Activated T-cell treated with anti-CD3 and anti-CD28 coated beads for 4 hours (primary cell): ENCODE measurements around the gene RFX4.

Experiments used
- DNase-seq: peaks from one replicate; pipeline ENCODE4 v3.0.0-alpha.2; 2020

The RFX4 gene

GRCh38 chr12:106736051-106736957, 153.5 kb downstream of the RFX4 start:
- no peak for DNase-seq

GRCh38 chr12:106739318-106739717, 156.5 kb downstream of the RFX4 start:
- DNase-seq = no peak

GRCh38 chr12:106739815-106740530, 157.2 kb downstream of the RFX4 start:
- DNase-seq = no peak

GRCh38 chr12:106740818-106741217, 158.0 kb downstream of the RFX4 start:
- no peak for DNase-seq

- no peak for DNase-seq
Measured at GRCh38 chr12:106741247-106741646, 158.4 kb downstream of the RFX4 start.

GRCh38 chr12:106743270-106743988, 160.6 kb downstream of the RFX4 start:
- DNase-seq = no peak

GRCh38 chr12:106744600-106744999, 161.8 kb downstream of the RFX4 start:
- DNase-seq = no peak

- no peak for DNase-seq
Measured at GRCh38 chr12:106745181-106745745, 162.5 kb downstream of the RFX4 start.

GRCh38 chr12:106747973-106748436, 165.2 kb downstream of the RFX4 start:
- no peak for DNase-seq

- DNase-seq = no peak
Measured at GRCh38 chr12:106750524-106750923, 167.7 kb downstream of the RFX4 start.

- no peak for DNase-seq
Measured at GRCh38 chr12:106753526-106753925, 170.7 kb downstream of the RFX4 start.

- no peak for DNase-seq
Measured at GRCh38 chr12:106754331-106754730, 171.5 kb downstream of the RFX4 start.

GRCh38 chr12:106757623-106758348, 175.0 kb downstream of the RFX4 start:
- DNase-seq = no peak

- no peak for DNase-seq
Measured at GRCh38 chr12:106758349-106759110, 175.7 kb downstream of the RFX4 start.

GRCh38 chr12:106759526-106760183, 176.9 kb downstream of the RFX4 start:
- DNase-seq = no peak

GRCh38 chr12:106760184-106760531, 177.4 kb downstream of the RFX4 start:
- DNase-seq = no peak

GRCh38 chr12:106764220-106764619, 181.4 kb downstream of the RFX4 start:
- no peak for DNase-seq

GRCh38 chr12:106764738-106765137, 181.9 kb downstream of the RFX4 start:
- DNase-seq = no peak

GRCh38 chr12:106766393-106766826, 183.6 kb downstream of the RFX4 start:
- DNase-seq = peak; percentile 48

GRCh38 chr12:106767206-106767605, 184.4 kb downstream of the RFX4 start:
- DNase-seq = no peak
